AG09309 (cell line): ENCODE results near the gene LRP2BP.

Experiments used
- DNase-seq: peaks from one replicate; pipeline ENCODE4 v3.0.0-alpha.2; 2010; ENCODE audit warnings: low read depth
- H3K4me3 ChIP-seq: 2 replicates; pipeline ENCODE4 v1.5.1; 2011; ENCODE audit warnings: mild to moderate bottlenecking, low read depth, low read length, moderate library complexity; ENCODE audit not compliant: control insufficient read depth
- TF ChIP-seq, protein P1 (sequence below): IDR thresholded peaks from 2 replicates; pipeline ENCODE4 v1.5.1; 2011; ENCODE audit warnings: mild to moderate bottlenecking, low read depth, low read length, inconsistent platforms; ENCODE audit not compliant: insufficient read depth, control insufficient read depth; ENCODE audit errors: missing control alignments

Gene LRP2BP

DNA sequence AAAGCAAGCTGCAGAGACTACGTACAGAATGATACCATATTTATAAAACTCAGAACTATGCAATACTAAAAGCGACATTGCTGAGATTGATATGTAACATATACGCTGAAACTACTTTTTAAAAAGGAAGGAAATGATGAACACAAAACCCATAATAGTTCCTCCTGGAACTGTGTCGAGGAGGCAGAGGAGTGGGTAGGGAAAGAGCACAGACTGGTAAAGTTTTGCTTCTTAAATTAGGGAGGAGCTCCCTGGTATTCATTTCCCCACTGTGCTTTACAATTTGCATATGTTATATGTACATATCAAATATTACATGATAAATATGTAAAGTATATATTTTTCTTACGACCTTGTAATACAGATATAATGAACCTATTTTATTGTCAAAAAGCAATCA, 16.1 kb upstream of the LRP2BP start:
- no peak overlapping the region for H3K4me3 ChIP-seq
- no peak for DNase-seq
- TF ChIP-seq, protein P1, sequence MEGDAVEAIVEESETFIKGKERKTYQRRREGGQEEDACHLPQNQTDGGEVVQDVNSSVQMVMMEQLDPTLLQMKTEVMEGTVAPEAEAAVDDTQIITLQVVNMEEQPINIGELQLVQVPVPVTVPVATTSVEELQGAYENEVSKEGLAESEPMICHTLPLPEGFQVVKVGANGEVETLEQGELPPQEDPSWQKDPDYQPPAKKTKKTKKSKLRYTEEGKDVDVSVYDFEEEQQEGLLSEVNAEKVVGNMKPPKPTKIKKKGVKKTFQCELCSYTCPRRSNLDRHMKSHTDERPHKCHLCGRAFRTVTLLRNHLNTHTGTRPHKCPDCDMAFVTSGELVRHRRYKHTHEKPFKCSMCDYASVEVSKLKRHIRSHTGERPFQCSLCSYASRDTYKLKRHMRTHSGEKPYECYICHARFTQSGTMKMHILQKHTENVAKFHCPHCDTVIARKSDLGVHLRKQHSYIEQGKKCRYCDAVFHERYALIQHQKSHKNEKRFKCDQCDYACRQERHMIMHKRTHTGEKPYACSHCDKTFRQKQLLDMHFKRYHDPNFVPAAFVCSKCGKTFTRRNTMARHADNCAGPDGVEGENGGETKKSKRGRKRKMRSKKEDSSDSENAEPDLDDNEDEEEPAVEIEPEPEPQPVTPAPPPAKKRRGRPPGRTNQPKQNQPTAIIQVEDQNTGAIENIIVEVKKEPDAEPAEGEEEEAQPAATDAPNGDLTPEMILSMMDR: no peak

DNA sequence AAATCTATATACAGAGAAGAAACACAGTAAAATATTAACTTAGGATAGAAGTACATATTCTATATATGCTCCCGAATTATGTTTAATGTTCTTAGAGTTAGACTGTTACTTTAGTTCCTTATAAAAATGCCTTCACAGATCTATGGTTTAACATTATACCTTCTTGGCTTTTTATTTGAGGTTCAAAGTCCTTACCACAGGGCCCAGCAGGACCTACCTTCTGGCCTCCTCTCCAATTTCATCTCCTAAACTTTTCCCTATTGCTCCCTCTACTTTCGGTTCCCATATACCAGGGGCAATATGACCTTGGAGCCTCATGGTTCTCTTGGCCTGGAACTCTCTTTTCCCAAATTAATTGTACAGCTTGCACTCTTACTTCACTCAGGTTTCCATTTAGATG, 12.7 kb upstream of the LRP2BP start:
- TF ChIP-seq, protein P1: no peak
- H3K4me3 ChIP-seq: no peak overlapping the region
- no peak for DNase-seq

DNA sequence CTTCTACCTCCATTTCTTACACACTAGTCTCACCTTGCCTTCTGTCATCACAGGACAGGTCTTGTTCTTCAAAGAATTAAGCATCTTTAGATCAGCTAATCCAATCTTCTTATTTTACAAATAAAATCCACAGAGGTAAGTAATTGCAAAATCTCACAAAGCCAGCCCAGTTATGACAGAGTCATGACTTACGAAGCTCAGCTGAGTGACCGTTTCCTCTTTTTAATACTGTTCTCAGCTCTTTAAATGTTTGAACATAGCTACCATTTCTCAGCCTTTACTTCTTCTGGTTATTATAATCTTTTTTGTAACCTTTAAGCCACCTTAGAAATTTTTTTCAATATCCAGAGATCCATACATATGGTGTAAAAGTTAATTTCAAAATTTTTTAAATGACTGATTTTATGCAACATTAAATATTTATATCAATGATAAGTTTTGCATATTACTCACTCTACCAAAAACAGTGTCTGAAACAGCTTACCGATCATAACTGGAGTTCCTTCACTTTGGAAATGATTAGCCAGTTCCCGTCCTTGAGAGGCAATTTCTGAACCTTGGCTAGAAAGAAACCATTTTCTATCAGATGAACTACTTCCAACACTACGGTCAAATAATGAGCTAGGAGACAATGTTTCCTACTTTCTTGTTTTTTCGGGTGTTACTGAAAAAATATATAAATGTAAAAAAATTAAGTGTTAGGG, 9.7 kb upstream of the LRP2BP start:
- DNase-seq: no peak
- TF ChIP-seq, protein P1: no peak

DNA sequence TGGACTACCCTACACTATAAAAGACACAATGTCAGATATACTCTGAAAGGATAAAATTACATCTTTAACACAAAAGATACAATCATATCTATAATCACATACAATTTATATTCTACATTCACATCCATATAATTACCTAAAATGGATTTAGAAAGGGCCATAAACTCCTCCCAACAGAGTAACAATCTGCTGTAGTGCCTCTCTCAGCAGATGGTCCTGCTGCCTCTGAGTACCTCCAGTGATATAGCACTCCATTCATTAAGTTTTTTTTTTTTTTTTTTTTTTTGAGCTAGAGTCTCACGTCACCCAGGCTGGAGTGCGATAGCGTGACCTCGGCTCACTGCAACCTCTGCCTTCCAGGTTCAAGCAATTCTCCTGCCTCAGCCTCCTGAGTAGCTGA, 8.3 kb upstream of the LRP2BP start:
- TF ChIP-seq, protein P1: no peak
- DNase-seq: no peak
- H3K4me3 ChIP-seq: no peak overlapping the region

More for the DNA sequence above, 9.7 kb upstream of the LRP2BP start:
- no peak overlapping the region for H3K4me3 ChIP-seq

DNA sequence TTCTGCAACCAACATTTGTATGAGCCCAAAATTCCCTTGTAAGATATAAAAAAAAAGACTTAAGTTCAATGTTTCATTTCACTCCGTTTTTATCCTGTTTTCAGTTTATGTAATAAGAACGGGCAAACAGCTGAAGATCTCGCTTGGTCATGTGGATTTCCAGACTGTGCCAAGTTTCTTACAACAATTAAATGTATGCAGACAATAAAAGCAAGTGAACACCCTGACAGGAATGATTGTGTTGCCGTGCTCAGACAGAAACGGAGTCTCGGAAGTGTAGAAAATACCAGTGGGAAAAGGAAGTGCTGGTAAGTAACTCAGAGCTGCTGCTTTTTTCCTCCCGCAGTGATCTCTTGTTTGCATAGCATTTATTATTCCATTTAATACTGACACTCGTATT, 3.7 kb upstream of the LRP2BP start:
- TF ChIP-seq, protein P1: no peak
- H3K4me3 ChIP-seq: no peak overlapping the region
- DNase-seq: no peak

DNA sequence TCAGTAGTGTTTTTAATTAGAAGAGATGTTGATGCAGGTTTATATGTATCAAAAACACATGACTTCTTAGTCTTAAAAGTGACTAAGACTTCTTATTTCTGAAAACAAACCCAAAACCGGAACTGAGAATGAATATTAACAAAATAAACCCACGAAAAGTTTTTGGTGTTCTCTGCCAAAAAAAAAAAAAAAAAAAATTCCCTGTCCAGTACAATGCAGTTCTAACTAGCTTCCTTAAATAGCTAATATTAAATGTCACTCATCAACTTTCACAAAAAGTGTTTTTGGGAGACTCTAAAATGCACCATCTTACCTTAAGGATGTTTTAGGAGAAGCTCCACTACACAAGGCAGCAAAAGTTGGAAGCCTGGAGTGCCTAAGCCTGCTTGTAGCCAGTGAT, 2.9 kb upstream of the LRP2BP start:
- H3K4me3 ChIP-seq: no peak overlapping the region
- no peak for DNase-seq
- TF ChIP-seq, protein P1: no peak

DNA sequence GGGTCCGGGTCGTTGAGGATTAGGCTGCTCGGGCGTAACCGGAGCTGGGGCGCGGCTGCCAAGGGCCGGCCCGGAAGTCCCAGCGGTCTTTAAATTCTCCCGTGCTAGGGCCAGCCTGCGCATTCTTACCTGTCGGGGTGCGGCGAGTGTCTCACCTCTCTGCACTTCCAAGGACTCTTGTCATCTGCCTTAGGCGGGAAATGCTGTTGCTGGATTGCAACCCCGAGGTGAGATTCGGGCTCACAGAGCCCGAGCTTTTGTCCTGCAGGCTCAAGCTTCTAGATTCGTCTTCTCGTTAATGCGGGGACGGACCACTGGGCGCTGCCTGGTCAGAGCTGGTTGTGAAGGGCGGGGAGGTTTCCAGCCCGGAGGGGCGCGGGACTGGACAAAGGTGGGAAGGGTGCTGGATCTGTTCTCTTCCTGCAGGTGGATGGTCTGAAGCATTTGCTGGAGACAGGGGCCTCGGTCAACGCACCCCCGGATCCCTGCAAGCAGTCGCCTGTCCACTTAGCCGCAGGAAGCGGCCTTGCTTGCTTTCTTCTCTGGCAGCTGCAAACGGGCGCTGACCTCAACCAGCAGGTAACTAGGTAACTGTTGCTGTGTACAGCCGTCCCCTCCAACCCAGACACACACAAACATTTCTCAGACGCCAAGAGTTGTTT, 1.1 kb upstream of the LRP2BP start, which contains the start of gene ANKRD37:
Gene ANKRD37 (plus strand): TSS at position 118 of the 662 bp plus-strand sequence. CDS start 83 bp downstream, at position 201.
- TF ChIP-seq, protein P1: no peak
- peak within 1 kb of the TSS; percentile 61 for H3K4me3 ChIP-seq
- no peak for DNase-seq
